ENCODE measurements around the gene MRPL40.

The MRPL40 gene

GRCh38 chr22:19396934-19397733, 35.2 kb upstream of the MRPL40 start:
- H3K27me3 ChIP-seq (ENCODE audit: control insufficient read depth in 5 of 5, insufficient read depth in 4 of 5, low read length in 5 of 5), result no peaks in the 10 kb centered on the region
- peaks cover 5 to 92% (median 75%) of the 10 kb centered on the region in 5 donors for H3K36me3 ChIP-seq (ENCODE audit: control insufficient read depth in 5 of 5, insufficient read depth in 5 of 5, low read length in 5 of 5)
- no peak overlapping the region for H3K9ac ChIP-seq (ENCODE audit: low read length in 5 of 5)
- H3K4me1 ChIP-seq (ENCODE audit: control insufficient read depth in 5 of 5, insufficient read depth in 5 of 5, low read length in 5 of 5), result no peaks in the 10 kb centered on the region
- H3K9me3 ChIP-seq (ENCODE audit: control insufficient read depth in 5 of 5, low read length in 5 of 5), result no peaks in the 10 kb centered on the region
- no peak overlapping the region for H3K27ac ChIP-seq (ENCODE audit: low read depth, low read length)
- H3K4me3 ChIP-seq (ENCODE audit: low read depth in 1 of 5, low read length in 5 of 5), result no peak overlapping the region

DNA sequence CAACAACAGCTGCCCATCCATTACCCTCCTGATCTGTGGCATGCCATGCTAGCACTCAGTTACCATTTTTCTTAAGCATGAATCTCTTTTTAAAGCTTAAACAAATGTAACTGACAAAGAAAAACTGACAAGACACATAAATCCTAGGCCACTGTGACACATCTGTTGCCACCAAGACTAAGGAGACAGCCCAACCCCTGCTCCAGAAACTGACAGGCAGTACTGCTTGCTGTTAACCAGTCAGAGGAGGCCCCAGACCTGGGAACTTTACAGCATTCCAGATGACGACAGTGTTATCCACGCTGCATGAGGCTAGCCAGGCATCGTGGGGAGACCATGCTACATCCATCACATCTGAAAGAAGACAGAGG, 34.6 kb upstream of the MRPL40 start:
- Histone ChIP-seq H3K27me3 (ENCODE audit: control insufficient read depth in 5 of 5, insufficient read depth in 4 of 5, low read length in 5 of 5) (no peaks in the 10 kb centered on the region), H3K27ac (ENCODE audit: low read depth, low read length) (no peak overlapping the region), H3K4me3 (ENCODE audit: low read depth in 1 of 5, low read length in 5 of 5) (no peak overlapping the region), H3K9ac (ENCODE audit: low read length in 5 of 5) (no peak overlapping the region), H3K9me3 (ENCODE audit: control insufficient read depth in 5 of 5, low read length in 5 of 5) (no peaks in the 10 kb centered on the region), H3K4me1 (ENCODE audit: control insufficient read depth in 5 of 5, insufficient read depth in 5 of 5, low read length in 5 of 5) (no peaks in the 10 kb centered on the region), H3K36me3 (ENCODE audit: control insufficient read depth in 5 of 5, insufficient read depth in 5 of 5, low read length in 5 of 5) (peaks cover 8 to 86% (median 69%) of the 10 kb centered on the region in 5 donors)

DNA sequence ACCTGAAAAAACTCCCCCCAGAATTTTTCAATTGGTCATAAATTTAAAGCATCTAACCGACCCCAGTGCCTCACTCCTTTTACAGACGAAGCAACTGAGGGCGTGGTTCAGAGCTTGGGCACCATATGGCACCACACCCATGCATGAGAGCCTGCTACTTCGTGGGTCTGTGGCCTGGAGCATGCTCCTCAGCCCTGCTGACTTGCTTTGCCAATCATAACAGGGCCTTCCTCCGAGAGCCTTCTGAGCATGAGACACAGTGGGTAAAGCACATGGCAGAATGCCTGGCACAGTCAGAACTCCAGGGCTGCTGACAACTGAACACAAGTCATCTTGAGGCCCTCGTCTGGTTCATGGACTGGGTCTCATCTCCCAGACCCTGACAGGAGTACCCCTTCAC, 34.1 kb upstream of the MRPL40 start:
- Histone ChIP-seq H3K36me3 (ENCODE audit: control insufficient read depth in 5 of 5, insufficient read depth in 5 of 5, low read length in 5 of 5) (peaks cover 8 to 83% (median 66%) of the 10 kb centered on the region in 5 donors), H3K27ac (ENCODE audit: low read depth, low read length) (no peak overlapping the region), H3K4me3 (ENCODE audit: low read depth in 1 of 5, low read length in 5 of 5) (no peak overlapping the region), H3K4me1 (ENCODE audit: control insufficient read depth in 5 of 5, insufficient read depth in 5 of 5, low read length in 5 of 5) (no peaks in the 10 kb centered on the region), H3K9ac (ENCODE audit: low read length in 5 of 5) (no peak overlapping the region), H3K27me3 (ENCODE audit: control insufficient read depth in 5 of 5, insufficient read depth in 4 of 5, low read length in 5 of 5) (no peaks in the 10 kb centered on the region), H3K9me3 (ENCODE audit: control insufficient read depth in 5 of 5, low read length in 5 of 5) (no peaks in the 10 kb centered on the region)

GRCh38 chr22:19398652-19399051, 33.7 kb upstream of the MRPL40 start:
- Histone ChIP-seq H3K4me1 (ENCODE audit: control insufficient read depth in 5 of 5, insufficient read depth in 5 of 5, low read length in 5 of 5) (no peaks in the 10 kb centered on the region), H3K9ac (ENCODE audit: low read length in 5 of 5) (no peak overlapping the region), H3K36me3 (ENCODE audit: control insufficient read depth in 5 of 5, insufficient read depth in 5 of 5, low read length in 5 of 5) (peaks cover 8 to 79% (median 64%) of the 10 kb centered on the region in 5 donors), H3K9me3 (ENCODE audit: control insufficient read depth in 5 of 5, low read length in 5 of 5) (no peaks in the 10 kb centered on the region), H3K27me3 (ENCODE audit: control insufficient read depth in 5 of 5, insufficient read depth in 4 of 5, low read length in 5 of 5) (no peaks in the 10 kb centered on the region), H3K4me3 (ENCODE audit: low read depth in 1 of 5, low read length in 5 of 5) (no peak overlapping the region), H3K27ac (ENCODE audit: low read depth, low read length) (no peak overlapping the region)

GRCh38 chr22:19400881-19401280, 31.5 kb upstream of the MRPL40 start:
- Histone ChIP-seq H3K9me3 (ENCODE audit: control insufficient read depth in 5 of 5, low read length in 5 of 5) (no peaks in the 10 kb centered on the region), H3K4me3 (ENCODE audit: low read depth in 1 of 5, low read length in 5 of 5) (no peak overlapping the region), H3K27me3 (ENCODE audit: control insufficient read depth in 5 of 5, insufficient read depth in 4 of 5, low read length in 5 of 5) (no peaks in the 10 kb centered on the region), H3K4me1 (ENCODE audit: control insufficient read depth in 5 of 5, insufficient read depth in 5 of 5, low read length in 5 of 5) (no peaks in the 10 kb centered on the region), H3K9ac (ENCODE audit: low read length in 5 of 5) (no peak overlapping the region), H3K27ac (ENCODE audit: low read depth, low read length) (no peak overlapping the region), H3K36me3 (ENCODE audit: control insufficient read depth in 5 of 5, insufficient read depth in 5 of 5, low read length in 5 of 5) (peaks cover 11 to 77% (median 54%) of the 10 kb centered on the region in 5 donors)

GRCh38 chr22:19401483-19401882, 30.9 kb upstream of the MRPL40 start:
- no peak overlapping the region for H3K27ac ChIP-seq (ENCODE audit: low read depth, low read length)
- no peaks in the 10 kb centered on the region for H3K27me3 ChIP-seq (ENCODE audit: control insufficient read depth in 5 of 5, insufficient read depth in 4 of 5, low read length in 5 of 5)
- H3K9me3 ChIP-seq (ENCODE audit: control insufficient read depth in 5 of 5, low read length in 5 of 5), result no peaks in the 10 kb centered on the region
- no peak overlapping the region for H3K4me3 ChIP-seq (ENCODE audit: low read depth in 1 of 5, low read length in 5 of 5)
- H3K36me3 ChIP-seq (ENCODE audit: control insufficient read depth in 5 of 5, insufficient read depth in 5 of 5, low read length in 5 of 5), result peaks cover 11 to 77% (median 54%) of the 10 kb centered on the region in 5 donors
- no peaks in the 10 kb centered on the region for H3K4me1 ChIP-seq (ENCODE audit: control insufficient read depth in 5 of 5, insufficient read depth in 5 of 5, low read length in 5 of 5)
- H3K9ac ChIP-seq (ENCODE audit: low read length in 5 of 5), result no peak overlapping the region

DNA sequence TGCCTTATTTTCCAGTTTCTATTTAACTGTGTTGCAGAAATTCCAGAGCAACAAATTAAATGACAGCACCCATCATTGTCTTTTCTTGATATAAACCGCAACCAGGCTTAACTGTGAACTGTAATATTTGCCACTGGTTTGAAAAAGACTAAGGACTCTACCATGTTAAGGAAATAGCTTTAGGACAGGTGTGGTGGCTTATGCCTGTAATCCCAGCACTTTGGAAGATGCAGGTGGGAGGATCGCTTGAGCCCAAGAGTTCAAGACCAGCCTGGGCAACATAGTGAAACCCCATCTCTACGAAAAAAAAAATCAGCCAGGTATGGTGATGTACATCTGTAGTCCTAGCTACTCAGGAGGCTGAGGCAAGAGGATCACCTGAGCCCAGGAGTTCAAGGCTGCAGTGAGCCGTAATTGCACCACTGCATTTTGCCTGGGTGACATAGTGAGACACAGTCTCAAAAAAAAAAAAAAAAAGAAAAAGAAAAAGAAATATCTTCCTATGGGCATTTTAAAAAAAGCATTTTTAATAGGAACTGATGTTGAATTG, 29.6 kb upstream of the MRPL40 start:
- no peaks in the 10 kb centered on the region for H3K27me3 ChIP-seq (ENCODE audit: control insufficient read depth in 5 of 5, insufficient read depth in 4 of 5, low read length in 5 of 5)
- no peak overlapping the region for H3K4me3 ChIP-seq (ENCODE audit: low read depth in 1 of 5, low read length in 5 of 5)
- H3K4me1 ChIP-seq (ENCODE audit: control insufficient read depth in 5 of 5, insufficient read depth in 5 of 5, low read length in 5 of 5), result no peaks in the 10 kb centered on the region
- no peak overlapping the region for H3K9ac ChIP-seq (ENCODE audit: low read length in 5 of 5)
- H3K36me3 ChIP-seq (ENCODE audit: control insufficient read depth in 5 of 5, insufficient read depth in 5 of 5, low read length in 5 of 5), result peaks cover 16 to 76% (median 53%) of the 10 kb centered on the region in 5 donors
- no peaks in the 10 kb centered on the region for H3K9me3 ChIP-seq (ENCODE audit: control insufficient read depth in 5 of 5, low read length in 5 of 5)
- no peak overlapping the region for H3K27ac ChIP-seq (ENCODE audit: low read depth, low read length)

GRCh38 chr22:19404676-19405075, 27.7 kb upstream of the MRPL40 start:
- Histone ChIP-seq H3K9me3 (ENCODE audit: control insufficient read depth in 5 of 5, low read length in 5 of 5) (no peaks in the 10 kb centered on the region), H3K27me3 (ENCODE audit: control insufficient read depth in 5 of 5, insufficient read depth in 4 of 5, low read length in 5 of 5) (no peaks in the 10 kb centered on the region), H3K36me3 (ENCODE audit: control insufficient read depth in 5 of 5, insufficient read depth in 5 of 5, low read length in 5 of 5) (peaks cover 11 to 73% (median 54%) of the 10 kb centered on the region in 5 donors), H3K9ac (ENCODE audit: low read length in 5 of 5) (no peak overlapping the region), H3K4me3 (ENCODE audit: low read depth in 1 of 5, low read length in 5 of 5) (no peak overlapping the region), H3K4me1 (ENCODE audit: control insufficient read depth in 5 of 5, insufficient read depth in 5 of 5, low read length in 5 of 5) (no peaks in the 10 kb centered on the region), H3K27ac (ENCODE audit: low read depth, low read length) (no peak overlapping the region)

DNA sequence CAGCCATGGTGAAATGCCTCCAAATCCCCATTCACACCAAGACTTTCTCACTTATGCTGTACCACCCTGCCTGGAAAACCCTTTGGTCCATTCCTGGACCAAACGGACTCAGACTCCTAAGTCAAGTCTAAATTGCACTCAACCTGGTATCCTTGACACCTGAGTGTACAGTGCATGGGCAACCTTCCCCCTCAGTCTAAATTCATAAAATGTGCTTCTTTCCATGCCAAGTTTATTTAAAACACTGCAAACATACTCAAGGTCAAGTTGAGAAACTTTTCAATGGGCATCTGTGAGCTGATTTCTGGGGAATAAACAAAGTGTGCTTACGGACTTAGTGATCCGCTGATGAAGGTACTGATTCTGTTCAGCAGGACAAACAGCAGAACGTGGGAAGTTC, 27.2 kb upstream of the MRPL40 start:
- Histone ChIP-seq H3K4me1 (ENCODE audit: control insufficient read depth in 5 of 5, insufficient read depth in 5 of 5, low read length in 5 of 5) (no peaks in the 10 kb centered on the region), H3K9ac (ENCODE audit: low read length in 5 of 5) (no peak overlapping the region), H3K4me3 (ENCODE audit: low read depth in 1 of 5, low read length in 5 of 5) (no peak overlapping the region), H3K36me3 (ENCODE audit: control insufficient read depth in 5 of 5, insufficient read depth in 5 of 5, low read length in 5 of 5) (peaks cover 11 to 73% (median 56%) of the 10 kb centered on the region in 5 donors), H3K27me3 (ENCODE audit: control insufficient read depth in 5 of 5, insufficient read depth in 4 of 5, low read length in 5 of 5) (no peaks in the 10 kb centered on the region), H3K9me3 (ENCODE audit: control insufficient read depth in 5 of 5, low read length in 5 of 5) (no peaks in the 10 kb centered on the region), H3K27ac (ENCODE audit: low read depth, low read length) (no peak overlapping the region)

DNA sequence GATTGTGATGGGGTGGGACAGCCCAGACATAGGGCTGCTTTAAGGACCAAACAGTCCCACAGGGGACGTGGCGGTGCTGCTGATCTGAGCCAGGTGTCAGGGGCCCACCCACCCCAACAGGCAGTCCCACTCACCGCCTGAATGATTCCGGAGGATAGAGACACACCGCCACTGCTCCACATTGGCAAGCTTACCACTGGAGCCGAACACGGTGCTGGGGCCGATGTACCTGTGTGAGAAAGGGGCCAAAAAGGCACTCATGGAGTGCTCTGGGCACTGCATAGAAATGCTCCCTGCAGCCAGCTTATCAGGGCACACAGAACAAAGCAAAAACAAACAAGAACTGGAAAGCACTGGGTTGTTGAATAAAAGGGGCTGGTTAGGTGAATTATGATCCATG, 26.7 kb upstream of the MRPL40 start:
- Histone ChIP-seq H3K4me3 (ENCODE audit: low read depth in 1 of 5, low read length in 5 of 5) (no peak overlapping the region), H3K27ac (ENCODE audit: low read depth, low read length) (no peak overlapping the region), H3K9ac (ENCODE audit: low read length in 5 of 5) (no peak overlapping the region), H3K9me3 (ENCODE audit: control insufficient read depth in 5 of 5, low read length in 5 of 5) (no peaks in the 10 kb centered on the region), H3K36me3 (ENCODE audit: control insufficient read depth in 5 of 5, insufficient read depth in 5 of 5, low read length in 5 of 5) (peaks cover 11 to 69% (median 54%) of the 10 kb centered on the region in 5 donors), H3K4me1 (ENCODE audit: control insufficient read depth in 5 of 5, insufficient read depth in 5 of 5, low read length in 5 of 5) (peaks cover 0 to under 1% (median 0%) of the 10 kb centered on the region in 5 donors), H3K27me3 (ENCODE audit: control insufficient read depth in 5 of 5, insufficient read depth in 4 of 5, low read length in 5 of 5) (no peaks in the 10 kb centered on the region)

All from subcutaneous abdominal adipose tissue (tissue), 5 donors.